HepG2 (cell line): Measurements from ENCODE around the gene ARPIN. TPM values are rescaled to one million over a fixed set of nuclear protein-coding genes. Genes with fewer than 3 reads are reported as not detected.

Source experiments
- ATAC-seq: fragments of 200-7000 bp; cut with Tn5 transposase; 3 replicates; pipeline ENCODE4 v1.9.1; 2020; ENCODE audit warnings: mild to moderate bottlenecking, moderate library complexity
- BruUV-seq: library from RNA; stranded (reverse); fragments of 400-500 nt; replicated peaks from 2 replicates; lab custom pipeline; 2021; lab: Mats Ljungman, UMichigan
- CTCF ChIA-PET: fragments of 300-600 bp; formaldehyde crosslinking; extraction: SDS; loops from one replicate; lab custom pipeline; 2021; ENCODE audit warnings: low total read pairs, inconsistent platforms, low intra/inter-chr PET ratio; lab: Yijun Ruan, JAX
- POLR2A ChIA-PET: fragments of 350-600 bp; sonication (Branson Sonifier 250); formaldehyde crosslinking; loops from one replicate; lab custom pipeline; 2020; ENCODE audit warnings: antibody characterized with exemption, inconsistent platforms; lab: Yijun Ruan, JAX
- DNase-seq: peaks from one replicate; pipeline ENCODE4 v3.0.0-alpha.2; 2015; ENCODE audit warnings: low spot score
- FAIRE-seq: peaks from 3 replicates; lab custom pipeline; 2011; peaks lifted over from hg19 to GRCh38; lab: Jason Lieb, UNC
- H2AFZ ChIP-seq: one replicate; pipeline ENCODE4 v1.6.1; 2011; ENCODE audit warnings: low read length, inconsistent platforms
- H3K27ac ChIP-seq: fragments of 300-600 bp; 3 replicates; pipeline ENCODE4 v1.8.0; 2011; ENCODE audit warnings: mixed run types, mild to moderate bottlenecking, mixed read lengths, low read length, inconsistent platforms; ENCODE audit not compliant: insufficient read depth; ENCODE audit errors: extremely low read length
- H3K27me3 ChIP-seq, 2 experiments: fragments of 200-600 bp in 1 of 2; 2 replicates in 1 of 2; 3 replicates in 1 of 2; pipeline versions ENCODE4 v1.6.0 to v1.8.0; 2011; ENCODE audit warnings: low read length in 2 of 2, mild to moderate bottlenecking in 2 of 2, moderate library complexity in 2 of 2, inconsistent platforms in 1 of 2; ENCODE audit not compliant: insufficient read depth in 2 of 2, control insufficient read depth in 1 of 2
- H3K36me3 ChIP-seq, 2 experiments: fragments of 200-600 bp in 1 of 2; replicated peaks in 1 of 2; 2 replicates in 1 of 2; 3 replicates in 1 of 2; pipeline versions ENCODE4 v1.5.1 to v1.8.0; 2011; ENCODE audit warnings: low read length in 2 of 2, inconsistent platforms in 1 of 2; ENCODE audit not compliant: insufficient read depth in 2 of 2, control insufficient read depth in 1 of 2
- H3K4me1 ChIP-seq: 2 replicates; pipeline ENCODE4 v1.5.1; 2012; ENCODE audit warnings: low read length, inconsistent platforms; ENCODE audit not compliant: insufficient read depth
- H3K4me2 ChIP-seq: 2 replicates; pipeline ENCODE4 v1.6.0; 2011; ENCODE audit warnings: low read depth, low read length, inconsistent platforms
- H3K4me3 ChIP-seq, 3 experiments: fragments of 200-600 bp in 1 of 3; sonication (generic), shearing (Covaris generic) in 1 of 3; replicated peaks in 1 of 3; 2 replicates each; pipeline ENCODE4 v1.5.1; 2011 to 2016; ENCODE audit warnings: low read length in 3 of 3, inconsistent platforms in 2 of 3, low read depth in 2 of 3, mild to moderate bottlenecking in 2 of 3, control low read depth in 1 of 3, mixed read lengths in 1 of 3; ENCODE audit not compliant: insufficient read depth in 1 of 3
- H3K79me2 ChIP-seq: one replicate; pipeline ENCODE4 v1.6.1; 2011; ENCODE audit warnings: low read length, inconsistent platforms; ENCODE audit not compliant: insufficient read depth
- H3K9ac ChIP-seq: 2 replicates; pipeline ENCODE4 v1.6.0; 2011; ENCODE audit warnings: mild to moderate bottlenecking, low read depth, low read length, inconsistent platforms; ENCODE audit not compliant: insufficient read depth
- H3K9me3 ChIP-seq: 2 replicates; pipeline ENCODE4 v1.5.1; 2012; ENCODE audit warnings: mild to moderate bottlenecking, low read length
- H4K20me1 ChIP-seq: 2 replicates; pipeline ENCODE4 v1.6.0; 2011; ENCODE audit warnings: inconsistent platforms, mild to moderate bottlenecking, low read length, moderate library complexity; ENCODE audit not compliant: insufficient read depth
- ADNP ChIP-seq: sonication (generic); formaldehyde crosslinking; IDR thresholded peaks from 2 replicates; pipeline ENCODE4 v1.4.0; 2020; ENCODE audit warnings: missing genetic modification reagents
- CBX2 ChIP-seq, 2 experiments: fragments of 200-600 bp in 1 of 2; sonication (generic); formaldehyde crosslinking in 1 of 2; IDR thresholded peaks; 2 replicates each; pipeline versions ENCODE4 v1.7.0 to v1.8.1; 2018 to 2022; ENCODE audit warnings: low read depth in 2 of 2, low read length in 1 of 2, mild to moderate bottlenecking in 1 of 2, missing genetic modification reagents in 1 of 2
- CCDC6 ChIP-seq: sonication (generic); formaldehyde crosslinking; IDR thresholded peaks from 2 replicates; pipeline ENCODE4 v1.8.1; 2022; ENCODE audit warnings: mild to moderate bottlenecking, missing genetic modification reagents, moderate library complexity
- HDAC1 ChIP-seq: sonication (generic); formaldehyde crosslinking; IDR thresholded peaks from 2 replicates; pipeline ENCODE4 v1.5.1; 2020; ENCODE audit warnings: mild to moderate bottlenecking, missing genetic modification reagents
- JUND ChIP-seq: sonication (generic); formaldehyde crosslinking; IDR thresholded peaks from 2 replicates; pipeline ENCODE4 v1.8.0; 2022; ENCODE audit warnings: mild to moderate bottlenecking, missing genetic modification reagents
- MYC ChIP-seq: sonication (generic); formaldehyde crosslinking; IDR thresholded peaks from 2 replicates; pipeline ENCODE4 v1.9.0; 2021; ENCODE audit warnings: missing genetic modification reagents, borderline replicate concordance
- NFKBIZ ChIP-seq: IDR thresholded peaks from 2 replicates; pipeline ENCODE4 v1.6.1; 2018; ENCODE audit warnings: missing genetic modification reagents, missing compliant biosample characterization
- NR1H2 ChIP-seq: sonication (generic); formaldehyde crosslinking; IDR thresholded peaks from 2 replicates; pipeline ENCODE4 v1.8.1; 2022; ENCODE audit warnings: low read depth, missing genetic modification reagents, borderline replicate concordance
- PPARG ChIP-seq: conservative IDR thresholded peaks from 2 replicates; pipeline ENCODE4 v1.6.1; 2016; ENCODE audit warnings: missing biosample characterization, missing genetic modification reagents
- PRPF4 ChIP-seq: fragments of 200-400 bp; formaldehyde crosslinking; IDR thresholded peaks from 2 replicates; pipeline ENCODE4 v1.6.1; 2016; ENCODE audit warnings: low read length, low read depth; ENCODE audit not compliant: poor library complexity, severe bottlenecking
- U2AF1 ChIP-seq: fragments of 200-400 bp; formaldehyde crosslinking; optimal IDR thresholded peaks from 2 replicates; pipeline ENCODE3; 2017; ENCODE audit warnings: mild to moderate bottlenecking, low read depth, low read length
- ZKSCAN1 ChIP-seq: fragments of 150-350 bp; IDR thresholded peaks from 2 replicates; pipeline ENCODE4 v1.6.1; 2014; ENCODE audit warnings: low read length
- ZNF234 ChIP-seq: sonication (generic); formaldehyde crosslinking; conservative IDR thresholded peaks from 2 replicates; pipeline ENCODE4 v1.5.1; 2020; ENCODE audit warnings: mild to moderate bottlenecking, missing genetic modification reagents
- ZNF546 ChIP-seq: sonication (generic); formaldehyde crosslinking; conservative IDR thresholded peaks from 2 replicates; pipeline ENCODE4 v1.8.1; 2023; ENCODE audit warnings: mild to moderate bottlenecking, missing genetic modification reagents
- ZNF790 ChIP-seq: sonication (generic); formaldehyde crosslinking; IDR thresholded peaks from 2 replicates; pipeline ENCODE4 v1.8.0; 2022; ENCODE audit warnings: missing genetic modification reagents, mild to moderate bottlenecking, borderline replicate concordance
- ZSCAN21 ChIP-seq: sonication (generic); formaldehyde crosslinking; IDR thresholded peaks from 2 replicates; pipeline ENCODE4 v1.8.0; 2022; ENCODE audit warnings: mild to moderate bottlenecking, missing genetic modification reagents, moderate library complexity, borderline replicate concordance
- WGBS: methylation state at CpG from one replicate; pipeline ENCODE4 v1.1.6; 2017; ENCODE audit warnings: low lambda C conversion rate; 5-methylcytosine and 5-hydroxymethylcytosine counted together
- in situ Hi-C: cut with HindIII; loops from 2 replicates; pipeline ENCODE4 v1.10.0; 2017; ENCODE audit warnings: low pct_unique_long_range_greater_than_20kb; ENCODE audit not compliant: extremely low pct_ligation_motif_present
- intact Hi-C: fragments of 100-400 bp; cut with micrococcal nuclease; formaldehyde crosslinking; loops from one replicate; pipeline ENCODE4 v1.10.0; 2022; ENCODE audit not compliant: unreplicated experiment
- polyA plus RNA-seq, 8 experiments: library from polyadenylated mRNA; depleted of rRNA in 3 of 8; stranded (reverse) in 7 of 8; unstranded in 1 of 8; fragments of >200 nt; fragmentation: Illumina TruSeq in 4 of 8; extraction: Trizol in 4 of 8; gene quantifications; 2 replicates each; pipeline versions ENCODE4 v1.2.1 to v1.2.3, GENCODE V29; 2011 to 2016; ENCODE audit warnings: low read depth in 4 of 8, missing spikeins in 1 of 8, mixed read lengths in 1 of 8; ENCODE audit not compliant: insufficient read depth in 1 of 8
- total RNA-seq, 5 experiments: library from RNA; depleted of rRNA; stranded (reverse); fragments of >200 nt; fragmentation: Illumina TruSeq; extraction: Trizol; gene quantifications; 2 replicates each; pipeline ENCODE4 v1.2.3, GENCODE V29; 2016; ENCODE audit warnings: low read depth in 1 of 5
- TF ChIP-seq, protein P1 (sequence below): sonication (generic); formaldehyde crosslinking; IDR thresholded peaks from 2 replicates; pipeline ENCODE4 v1.4.0; 2020; ENCODE audit warnings: missing genetic modification reagents, borderline replicate concordance
- TF ChIP-seq, protein P2 (sequence below): sonication (generic); formaldehyde crosslinking; IDR thresholded peaks from 2 replicates; pipeline ENCODE4 v1.5.0; 2020; ENCODE audit warnings: mild to moderate bottlenecking, missing genetic modification reagents
- TF ChIP-seq, protein P3 (sequence below): IDR thresholded peaks from 2 replicates; pipeline ENCODE4 v1.6.1; 2018; ENCODE audit warnings: missing genetic modification reagents, mild to moderate bottlenecking, missing compliant biosample characterization

ARPIN gene
- total and polyA plus RNA-seq, 2 of the 13 experiments (the other 11 are each of a cell fraction or from before 2014, with no cell fraction given) = 2.8 to 5.0 TPM

- FAIRE-seq = no peak
Observed at GRCh38 chr15:89939910-89940309, 27.2 kb upstream of the ARPIN start.

More at GRCh38 chr15:89939910-89940309, 27.2 kb upstream of the ARPIN start:
- BruUV-seq = no TSS peak
- H3K9ac ChIP-seq = no peak overlapping the region
- H3K27ac ChIP-seq = no peak overlapping the region
- intact Hi-C loops (no loop called here), in situ Hi-C loops (no loop called here)
- H3K27me3 ChIP-seq = peaks cover 0 to 7% of the 10 kb centered on the region in 2 experiments; a peak in 2 of 5 replicates
- no peak overlapping the region for H2AFZ ChIP-seq
- no peak for TF ChIP-seq NR1H2 (CRISPR knock-in tag)
- no peak for TF ChIP-seq ZNF234
- no peak for TF ChIP-seq ZSCAN21
- no peak for TF ChIP-seq MYC (CRISPR knock-in tag)
- TF ChIP-seq, protein P1, sequence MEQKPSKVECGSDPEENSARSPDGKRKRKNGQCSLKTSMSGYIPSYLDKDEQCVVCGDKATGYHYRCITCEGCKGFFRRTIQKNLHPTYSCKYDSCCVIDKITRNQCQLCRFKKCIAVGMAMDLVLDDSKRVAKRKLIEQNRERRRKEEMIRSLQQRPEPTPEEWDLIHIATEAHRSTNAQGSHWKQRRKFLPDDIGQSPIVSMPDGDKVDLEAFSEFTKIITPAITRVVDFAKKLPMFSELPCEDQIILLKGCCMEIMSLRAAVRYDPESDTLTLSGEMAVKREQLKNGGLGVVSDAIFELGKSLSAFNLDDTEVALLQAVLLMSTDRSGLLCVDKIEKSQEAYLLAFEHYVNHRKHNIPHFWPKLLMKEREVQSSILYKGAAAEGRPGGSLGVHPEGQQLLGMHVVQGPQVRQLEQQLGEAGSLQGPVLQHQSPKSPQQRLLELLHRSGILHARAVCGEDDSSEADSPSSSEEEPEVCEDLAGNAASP (CRISPR knock-in tag) = no peak
- no peak for TF ChIP-seq U2AF1
- TF ChIP-seq ADNP = no peak
- TF ChIP-seq ZKSCAN1 = no peak
- no peak for TF ChIP-seq JUND
- TF ChIP-seq PRPF4 = no peak
- TF ChIP-seq NFKBIZ = no peak
- TF ChIP-seq HDAC1 = no peak
- no peak for TF ChIP-seq PPARG (CRISPR knock-in tag)
- no peak for TF ChIP-seq CCDC6
- TF ChIP-seq, protein P2, sequence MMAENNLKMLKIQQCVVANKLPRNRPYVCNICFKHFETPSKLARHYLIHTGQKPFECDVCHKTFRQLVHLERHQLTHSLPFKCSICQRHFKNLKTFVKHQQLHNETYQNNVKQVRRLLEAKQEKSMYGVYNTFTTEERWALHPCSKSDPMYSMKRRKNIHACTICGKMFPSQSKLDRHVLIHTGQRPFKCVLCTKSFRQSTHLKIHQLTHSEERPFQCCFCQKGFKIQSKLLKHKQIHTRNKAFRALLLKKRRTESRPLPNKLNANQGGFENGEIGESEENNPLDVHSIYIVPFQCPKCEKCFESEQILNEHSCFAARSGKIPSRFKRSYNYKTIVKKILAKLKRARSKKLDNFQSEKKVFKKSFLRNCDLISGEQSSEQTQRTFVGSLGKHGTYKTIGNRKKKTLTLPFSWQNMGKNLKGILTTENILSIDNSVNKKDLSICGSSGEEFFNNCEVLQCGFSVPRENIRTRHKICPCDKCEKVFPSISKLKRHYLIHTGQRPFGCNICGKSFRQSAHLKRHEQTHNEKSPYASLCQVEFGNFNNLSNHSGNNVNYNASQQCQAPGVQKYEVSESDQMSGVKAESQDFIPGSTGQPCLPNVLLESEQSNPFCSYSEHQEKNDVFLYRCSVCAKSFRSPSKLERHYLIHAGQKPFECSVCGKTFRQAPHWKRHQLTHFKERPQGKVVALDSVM = no peak
- no peak for TF ChIP-seq ZNF790 (CRISPR knock-in tag)
- no peak for TF ChIP-seq ZNF546 (CRISPR knock-in tag)
- no peak for TF ChIP-seq CBX2 (IDR thresholded peaks at IDR 0.05; ENCODE audit: low read depth, low read length)
- TF ChIP-seq CBX2 (CRISPR knock-in tag; IDR thresholded peaks at IDR 0.05; ENCODE audit: low read depth) = no peak
- TF ChIP-seq, protein P3, sequence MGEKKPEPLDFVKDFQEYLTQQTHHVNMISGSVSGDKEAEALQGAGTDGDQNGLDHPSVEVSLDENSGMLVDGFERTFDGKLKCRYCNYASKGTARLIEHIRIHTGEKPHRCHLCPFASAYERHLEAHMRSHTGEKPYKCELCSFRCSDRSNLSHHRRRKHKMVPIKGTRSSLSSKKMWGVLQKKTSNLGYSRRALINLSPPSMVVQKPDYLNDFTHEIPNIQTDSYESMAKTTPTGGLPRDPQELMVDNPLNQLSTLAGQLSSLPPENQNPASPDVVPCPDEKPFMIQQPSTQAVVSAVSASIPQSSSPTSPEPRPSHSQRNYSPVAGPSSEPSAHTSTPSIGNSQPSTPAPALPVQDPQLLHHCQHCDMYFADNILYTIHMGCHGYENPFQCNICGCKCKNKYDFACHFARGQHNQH (CRISPR knock-in tag) = no peak
- TF ChIP-seq, all 625 proteins: peak for 0
- Histone ChIP-seq H3K36me3 (no peaks in the 10 kb centered on the region), H4K20me1 (no peaks in the 10 kb centered on the region), H3K4me1 (no peaks in the 10 kb centered on the region; the same call in 1 of the 2 replicates), H3K9me3 (no peaks in the 10 kb centered on the region), H3K79me2 (no peaks in the 10 kb centered on the region), H3K4me3 (no peak overlapping the region), H3K4me2 (no peak overlapping the region)
- no peak for ATAC-seq
- WGBS = 65% methylated on average over 3 of the region's 3 CpGs
- ChIA-PET POLR2A (no interaction called here), CTCF (no interaction called here)
- no peak for DNase-seq
